Activated CD8-positive, alpha-beta memory T cell treated with anti-CD3 and anti-CD28 coated beads, Interleukin-2, amount 50 U/mL, for 48 hours (primary cell): ENCODE data around the gene KIF21B.
"Not testable (repeated sequence)": the region's sequence is repeated elsewhere in the genome, so short reads cannot be mapped to it uniquely, and the experiment has no call there.

ENCODE experiments used
- DNase-seq: peaks from one replicate; pipeline ENCODE4 v3.0.0-alpha.2; 2020

KIF21B gene

DNA sequence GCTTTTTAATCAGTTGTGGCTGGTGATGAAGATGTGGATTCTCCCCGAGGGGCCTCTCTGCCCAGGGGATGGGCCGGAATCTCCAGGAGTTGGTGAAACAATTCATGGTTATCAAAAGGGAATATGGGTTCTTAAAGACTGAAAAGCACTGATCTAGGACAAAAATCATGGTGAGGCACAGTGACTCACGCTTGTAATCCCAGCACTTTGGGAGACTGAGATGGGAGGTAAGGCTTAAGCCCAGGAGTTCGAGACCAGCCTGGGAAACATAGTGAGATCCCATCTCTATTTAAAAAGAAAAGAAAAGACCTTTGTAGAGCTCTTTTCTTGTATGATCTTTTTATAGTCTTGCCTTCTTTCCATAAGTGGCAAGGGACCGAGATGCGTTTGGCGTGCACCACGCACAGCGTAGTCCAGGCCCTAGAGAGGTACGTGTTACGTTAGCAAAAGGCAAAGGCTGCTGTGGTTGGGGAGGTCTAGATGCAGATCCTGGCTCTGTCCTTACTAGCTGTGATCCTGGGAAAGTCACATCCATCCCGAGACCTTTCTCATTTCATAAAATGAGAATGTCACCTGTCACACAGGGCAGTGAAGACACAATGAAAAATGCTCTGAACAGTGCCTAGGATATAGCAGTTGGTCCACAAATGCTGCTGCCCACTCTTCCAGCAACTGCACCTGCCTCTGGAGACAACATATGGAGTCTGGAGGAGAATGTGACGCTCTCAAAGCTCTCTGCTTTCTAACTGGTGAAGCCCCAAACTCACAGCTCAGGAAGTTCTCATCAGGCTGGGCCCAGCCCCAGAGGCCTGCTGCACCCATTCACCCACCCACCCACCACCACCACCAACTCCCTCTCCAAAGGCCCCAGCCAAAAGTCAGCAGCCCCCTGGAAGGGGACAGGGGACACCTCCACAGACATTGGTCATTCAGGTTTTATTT is 54.8 kb downstream of the KIF21B start:
- DNase-seq = peak; percentile 44

GRCh38 chr1:200967693-200968468 is 55.6 kb downstream of the KIF21B start:
- no peak for DNase-seq

- DNase-seq = no peak
Measured at GRCh38 chr1:200966934-200967333, 56.6 kb downstream of the KIF21B start.

DNA sequence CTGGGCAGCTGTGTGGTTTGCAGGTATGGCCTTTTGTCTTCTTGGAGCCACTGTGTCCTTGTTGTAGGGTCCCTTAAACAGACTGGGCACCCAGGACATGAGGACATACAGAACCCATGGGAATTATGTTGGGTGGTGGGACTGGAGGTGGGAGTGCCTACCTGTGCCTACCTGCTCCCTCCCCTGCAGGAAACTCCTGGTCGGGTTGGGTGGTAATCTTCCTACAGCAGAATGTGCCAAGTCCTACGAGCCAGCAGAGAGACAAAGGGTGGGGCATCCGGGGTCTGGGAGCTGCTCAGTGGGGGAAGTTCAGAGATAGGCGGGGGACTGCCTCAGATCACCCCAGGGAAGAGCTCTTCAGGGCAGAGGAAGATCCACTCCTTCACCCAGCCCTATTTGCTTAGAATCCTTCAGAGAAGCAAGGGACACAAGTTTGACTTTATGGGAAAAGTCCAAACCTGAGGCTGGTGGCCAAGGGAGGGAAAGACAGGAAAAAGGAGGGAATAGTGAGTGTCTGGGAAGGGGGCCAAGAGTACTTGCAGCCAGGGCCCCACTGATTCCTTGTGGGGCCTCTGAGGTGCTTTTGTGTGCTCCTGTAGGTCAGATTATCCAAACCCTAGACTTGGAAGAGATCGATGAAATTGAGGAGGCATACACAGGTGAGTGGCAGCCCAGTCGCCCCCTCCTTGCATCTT is 58.3 kb downstream of the KIF21B start:
- DNase-seq = no peak

GRCh38 chr1:200963888-200964287 is 59.6 kb downstream of the KIF21B start:
- not testable (repeated sequence) for DNase-seq

GRCh38 chr1:200963076-200963475 is 60.4 kb downstream of the KIF21B start:
- no peak for DNase-seq

DNA sequence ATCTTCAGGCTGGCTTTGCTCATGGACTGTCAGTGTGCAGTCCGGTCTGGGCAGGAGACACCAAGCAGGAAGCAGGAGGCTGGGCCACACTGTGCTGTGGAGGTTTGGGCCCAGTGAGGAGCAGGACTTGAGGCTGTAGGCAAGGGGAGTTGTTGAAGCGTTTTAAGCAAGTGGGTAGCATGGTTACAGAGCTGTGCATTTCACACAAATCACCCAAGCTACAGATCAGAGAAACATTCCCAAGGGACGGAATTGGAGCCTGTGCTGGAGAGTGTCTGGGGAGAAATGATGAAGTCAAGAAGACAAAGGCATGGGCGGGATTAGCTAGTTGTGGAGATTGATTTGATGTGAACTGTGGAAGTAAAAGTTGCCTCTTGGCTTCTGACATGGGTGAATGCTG is 60.9 kb downstream of the KIF21B start:
- peak; percentile 32 for DNase-seq

- DNase-seq = not testable (repeated sequence)
Measured at GRCh38 chr1:200962151-200962550, 61.4 kb downstream of the KIF21B start.

DNA sequence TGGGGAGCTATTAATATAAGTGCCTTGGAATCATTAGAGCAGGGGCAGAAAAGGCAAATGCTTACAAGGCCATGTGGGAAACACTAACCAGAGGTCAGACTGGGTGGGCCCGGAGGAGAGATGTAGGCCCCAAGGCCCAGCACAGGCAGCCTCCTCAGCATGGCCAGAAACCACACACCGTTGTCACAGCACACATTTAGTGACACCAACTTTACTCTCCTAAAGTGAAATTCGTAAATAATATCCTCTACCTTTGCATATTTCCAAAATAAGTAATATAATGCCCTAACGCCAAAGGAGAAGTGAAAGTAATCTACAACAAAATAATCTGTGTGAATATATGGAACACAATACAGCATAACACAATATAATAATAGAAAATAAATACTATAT is 62.6 kb downstream of the KIF21B start:
- DNase-seq = no peak

- DNase-seq = no peak
Measured at GRCh38 chr1:200960236-200960947, 63.1 kb downstream of the KIF21B start.

DNA sequence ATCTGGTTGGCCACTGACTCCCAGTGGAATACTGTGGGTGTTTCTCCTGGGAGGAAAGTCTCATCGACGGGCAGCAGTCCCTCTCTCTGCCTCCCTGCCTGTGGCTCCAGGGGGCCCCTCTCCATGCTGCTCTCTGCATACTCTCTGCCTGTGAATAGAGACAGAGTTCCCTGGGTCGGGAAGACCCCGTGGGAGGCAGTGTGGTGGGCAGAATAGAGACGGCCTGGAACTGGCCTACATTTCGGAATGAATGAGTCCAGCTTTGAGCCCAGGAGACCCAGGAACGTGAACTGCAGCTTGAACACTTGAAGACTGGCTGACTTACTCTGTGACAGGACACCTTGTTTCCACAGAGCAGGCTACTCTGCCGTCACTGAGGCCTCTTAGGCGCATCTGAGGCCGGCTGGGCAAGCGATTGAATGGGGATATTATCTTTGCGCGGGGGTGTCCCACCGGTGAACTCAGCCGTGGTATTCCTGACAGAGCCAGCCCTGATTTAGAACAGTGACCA is 64.0 kb downstream of the KIF21B start:
- no peak for DNase-seq

DNA sequence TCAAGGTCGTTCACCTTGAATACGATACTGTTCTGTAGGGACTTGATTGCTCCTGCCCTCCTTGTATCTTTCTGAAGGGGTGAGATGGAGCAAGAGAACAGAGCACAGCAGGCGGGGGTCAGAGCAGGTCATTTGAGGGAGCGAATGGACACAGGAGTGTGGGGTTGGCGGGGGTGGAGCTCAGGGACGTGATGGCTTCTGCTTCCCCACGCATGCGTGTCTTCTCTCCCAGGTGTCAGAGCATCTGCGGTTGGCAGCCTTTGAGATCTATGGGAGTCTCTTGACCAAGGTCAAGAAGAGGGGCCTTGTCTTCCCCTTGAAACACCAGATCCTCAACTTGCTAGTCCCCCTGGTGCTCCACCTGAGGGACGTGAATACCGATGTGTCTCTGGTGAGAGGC is 64.9 kb downstream of the KIF21B start:
- peak; percentile 37 for DNase-seq

GRCh38 chr1:200954434-200954833 is 69.1 kb downstream of the KIF21B start:
- no peak for DNase-seq

GRCh38 chr1:200951016-200951415 is 72.5 kb downstream of the KIF21B start:
- no peak for DNase-seq

- no peak for DNase-seq
Measured at GRCh38 chr1:200949626-200950025, 73.9 kb downstream of the KIF21B start.

DNA sequence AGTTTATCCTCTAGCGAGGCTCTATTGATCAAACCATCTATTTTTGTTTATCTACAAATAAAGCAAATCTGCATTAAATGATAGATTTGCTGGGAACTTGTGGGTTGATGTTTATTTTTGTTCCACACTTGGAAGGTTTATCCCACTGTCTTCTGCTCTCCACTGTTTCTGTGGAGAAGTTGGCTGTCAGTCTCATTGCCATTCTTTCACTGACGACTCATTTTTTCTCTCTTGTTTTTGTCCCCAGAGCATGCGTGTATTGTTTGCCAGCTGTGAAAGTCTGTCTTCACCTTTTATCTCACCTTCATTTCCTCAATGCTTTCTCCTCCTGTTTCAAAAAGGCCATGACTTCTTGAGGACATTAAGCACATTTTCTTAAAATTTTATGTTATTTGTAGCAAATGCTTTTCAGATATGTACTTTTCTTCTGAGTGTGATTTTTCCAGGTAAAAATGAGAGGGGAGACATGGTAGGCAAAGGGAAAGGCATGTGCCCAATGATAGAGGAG is 76.4 kb downstream of the KIF21B start:
- no peak for DNase-seq

DNA sequence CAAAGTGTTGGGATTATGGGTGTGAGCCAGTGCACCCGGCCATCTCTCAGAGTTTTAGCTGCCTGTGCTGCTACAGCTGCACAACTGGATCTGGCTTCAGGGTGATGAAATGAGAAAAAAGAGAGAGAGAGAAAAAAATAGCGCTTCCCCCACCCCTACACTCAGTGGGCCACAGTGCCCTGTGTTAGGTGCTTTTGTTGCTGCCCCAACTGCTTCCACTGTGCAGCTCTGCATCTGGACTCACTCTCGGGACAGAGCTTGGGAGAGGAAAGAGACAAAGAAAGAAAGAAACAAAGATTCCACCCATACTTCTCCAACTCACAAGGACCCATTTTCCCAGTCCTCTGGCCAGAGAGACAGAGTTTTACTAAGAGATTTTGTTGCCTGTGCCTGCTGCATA is 78.4 kb downstream of the KIF21B start:
- no peak for DNase-seq

GRCh38 chr1:200938955-200939354 is 84.6 kb downstream of the KIF21B start:
- no peak for DNase-seq

- not testable (repeated sequence) for DNase-seq
Measured at GRCh38 chr1:200935286-200935962, 88.1 kb downstream of the KIF21B start.

GRCh38 chr1:200934676-200935245 is 88.8 kb downstream of the KIF21B start:
- DNase-seq = no peak

- no peak for DNase-seq
Measured at GRCh38 chr1:200931776-200932175, 91.7 kb downstream of the KIF21B start.
